Measurements from ENCODE around the gene DHRSX. TPM values are rescaled to one million over a fixed set of nuclear protein-coding genes. Genes with fewer than 3 reads are reported as not detected.

The DHRSX gene
- total and polyA plus RNA-seq, 7 donors: 12.5 to 25.2 (median 16.1) TPM

DNA sequence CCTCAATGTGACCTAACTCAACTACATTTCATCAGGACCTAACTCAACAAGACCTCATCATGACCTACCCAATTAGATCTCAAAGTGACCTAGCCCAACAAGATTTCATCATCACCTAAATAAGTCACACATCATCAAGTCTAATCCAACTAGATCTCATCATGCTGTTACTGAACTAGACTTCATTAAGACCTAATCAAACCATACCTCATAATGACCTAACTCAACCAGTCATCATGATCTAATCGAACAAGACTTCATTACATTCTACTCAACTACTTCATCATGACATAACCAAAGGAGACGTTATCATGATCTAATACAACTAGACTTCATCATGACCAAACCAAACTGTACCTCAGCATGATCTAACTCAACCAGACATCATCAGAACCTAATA is 82.8 kb downstream of the DHRSX start:
- intact Hi-C loops (cut with DNase I): no loop called here
- Histone ChIP-seq H3K9me3 (no peaks in the 10 kb centered on the region), H3K36me3 (peaks cover 0 to 21% (median 0%) of the 10 kb centered on the region in 4 donors), H3K27ac (no peak overlapping the region), H3K4me3 (no peak overlapping the region), H3K4me1 (no peaks in the 10 kb centered on the region), H3K27me3 (no peaks in the 10 kb centered on the region)
- 95 to 96% methylated on average over 2 of the region's 2 CpGs for WGBS, 2 donors
- no peak for DNase-seq
- TF ChIP-seq POLR2AphosphoS5 (IDR thresholded peaks at IDR 0.05): no peak
- TF ChIP-seq, protein P1, sequence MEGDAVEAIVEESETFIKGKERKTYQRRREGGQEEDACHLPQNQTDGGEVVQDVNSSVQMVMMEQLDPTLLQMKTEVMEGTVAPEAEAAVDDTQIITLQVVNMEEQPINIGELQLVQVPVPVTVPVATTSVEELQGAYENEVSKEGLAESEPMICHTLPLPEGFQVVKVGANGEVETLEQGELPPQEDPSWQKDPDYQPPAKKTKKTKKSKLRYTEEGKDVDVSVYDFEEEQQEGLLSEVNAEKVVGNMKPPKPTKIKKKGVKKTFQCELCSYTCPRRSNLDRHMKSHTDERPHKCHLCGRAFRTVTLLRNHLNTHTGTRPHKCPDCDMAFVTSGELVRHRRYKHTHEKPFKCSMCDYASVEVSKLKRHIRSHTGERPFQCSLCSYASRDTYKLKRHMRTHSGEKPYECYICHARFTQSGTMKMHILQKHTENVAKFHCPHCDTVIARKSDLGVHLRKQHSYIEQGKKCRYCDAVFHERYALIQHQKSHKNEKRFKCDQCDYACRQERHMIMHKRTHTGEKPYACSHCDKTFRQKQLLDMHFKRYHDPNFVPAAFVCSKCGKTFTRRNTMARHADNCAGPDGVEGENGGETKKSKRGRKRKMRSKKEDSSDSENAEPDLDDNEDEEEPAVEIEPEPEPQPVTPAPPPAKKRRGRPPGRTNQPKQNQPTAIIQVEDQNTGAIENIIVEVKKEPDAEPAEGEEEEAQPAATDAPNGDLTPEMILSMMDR (IDR thresholded peaks at IDR 0.05): no peak
- TF ChIP-seq POLR2A (IDR thresholded peaks at IDR 0.05): no peak
- TF ChIP-seq EP300 (IDR thresholded peaks at IDR 0.05): no peak

DNA sequence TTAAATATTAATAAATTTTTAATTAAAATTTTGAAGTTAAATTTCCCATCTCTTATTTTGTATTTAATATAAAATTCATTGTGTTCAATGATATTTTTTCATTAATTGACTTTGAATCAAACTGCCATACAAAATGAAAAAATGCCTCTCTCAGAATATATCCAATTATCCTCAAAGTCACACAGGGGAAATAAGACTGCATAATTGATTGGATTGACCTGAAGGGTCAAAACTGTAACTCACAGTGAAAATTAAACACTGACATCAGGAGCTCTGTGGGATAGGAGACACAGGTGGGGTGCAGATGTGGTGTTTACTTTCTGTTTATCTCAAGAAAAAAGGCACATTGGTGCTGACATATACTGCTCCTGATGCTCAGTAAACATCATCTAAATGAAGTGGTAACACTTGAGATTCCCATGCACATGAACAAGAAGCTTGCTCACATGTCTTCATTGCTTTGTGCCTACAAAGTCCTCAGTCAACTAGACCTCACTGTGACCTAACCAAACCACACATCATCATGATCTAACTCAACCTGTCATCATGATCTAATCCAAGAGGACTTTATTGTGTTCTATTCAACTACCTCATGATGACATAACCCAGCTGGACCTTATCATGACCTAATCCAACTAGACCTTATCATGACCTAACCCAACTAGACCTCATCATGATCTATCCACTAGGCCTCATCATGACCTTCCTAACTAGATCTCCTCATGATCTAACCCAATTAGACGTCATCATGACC is 83.7 kb downstream of the DHRSX start:
- TF ChIP-seq POLR2A (IDR thresholded peaks at IDR 0.05) (no peak), EP300 (IDR thresholded peaks at IDR 0.05) (no peak), POLR2AphosphoS5 (IDR thresholded peaks at IDR 0.05) (no peak)
- TF ChIP-seq, protein P1 (IDR thresholded peaks at IDR 0.05): no peak
- 95 to 99% methylated on average over 1 of the region's 1 CpG for WGBS, 2 donors
- no peaks in the 10 kb centered on the region for H3K9me3 ChIP-seq
- H3K4me1 ChIP-seq: no peaks in the 10 kb centered on the region
- no peak overlapping the region for H3K27ac ChIP-seq
- no peak overlapping the region for H3K4me3 ChIP-seq
- peaks cover 0 to 17% (median 0%) of the 10 kb centered on the region in 4 donors for H3K36me3 ChIP-seq
- no peak for DNase-seq
- H3K27me3 ChIP-seq: no peaks in the 10 kb centered on the region
- intact Hi-C loops (cut with DNase I): no loop called here

DNA sequence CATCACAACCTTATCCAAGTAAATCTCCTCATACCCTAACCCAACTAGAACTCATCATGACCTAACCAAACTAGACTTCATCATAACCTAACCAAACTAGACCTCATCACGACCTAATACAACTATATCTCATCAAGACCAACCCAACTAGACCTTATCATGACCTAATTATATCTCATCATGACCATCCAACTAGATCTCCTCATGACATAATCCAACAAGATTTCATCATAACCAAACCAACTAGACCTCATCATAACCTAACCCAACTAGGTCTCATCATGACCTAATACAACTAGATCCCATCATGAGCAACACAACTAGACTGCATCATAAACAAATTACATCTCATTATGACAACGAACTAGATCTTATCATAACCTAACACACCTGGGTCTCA is 86.4 kb downstream of the DHRSX start:
- WGBS, 2 donors: 86 to 92% methylated on average over 2 of the region's 2 CpGs
- TF ChIP-seq, protein P1 (IDR thresholded peaks at IDR 0.05): no peak
- no peak for TF ChIP-seq POLR2A (IDR thresholded peaks at IDR 0.05)
- no peak for TF ChIP-seq POLR2AphosphoS5 (IDR thresholded peaks at IDR 0.05)
- TF ChIP-seq EP300 (IDR thresholded peaks at IDR 0.05): no peak
- intact Hi-C loops (cut with DNase I): no loop called here

DNA sequence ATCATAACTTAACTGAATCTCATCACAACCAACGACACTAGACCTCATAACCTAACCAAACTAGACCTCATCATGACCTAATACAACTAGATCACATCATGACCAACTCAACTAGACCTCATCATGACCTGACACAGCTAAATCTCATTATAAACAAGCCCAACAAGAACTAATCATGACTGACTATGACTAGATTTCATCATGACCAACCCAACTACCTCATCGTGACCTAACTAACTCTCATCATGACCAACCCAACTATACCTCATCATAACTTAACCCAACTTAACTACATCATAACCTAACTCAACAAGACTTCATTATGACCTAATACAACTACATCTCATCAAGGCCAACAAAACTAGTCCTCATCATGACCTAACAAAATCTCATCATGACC is 86.8 kb downstream of the DHRSX start:
- Histone ChIP-seq H3K36me3 (no peaks in the 10 kb centered on the region), H3K4me1 (no peaks in the 10 kb centered on the region), H3K4me3 (no peak overlapping the region), H3K27me3 (no peaks in the 10 kb centered on the region), H3K9me3 (no peaks in the 10 kb centered on the region), H3K27ac (no peak overlapping the region)
- WGBS, 2 donors: 96 to 98% methylated on average over 2 of the region's 2 CpGs
- TF ChIP-seq, protein P1 (IDR thresholded peaks at IDR 0.05): no peak
- TF ChIP-seq POLR2A (IDR thresholded peaks at IDR 0.05): no peak
- no peak for TF ChIP-seq POLR2AphosphoS5 (IDR thresholded peaks at IDR 0.05)
- TF ChIP-seq EP300 (IDR thresholded peaks at IDR 0.05): no peak
- DNase-seq: no peak
- intact Hi-C loops (cut with DNase I): no loop called here

More for the DNA sequence above, 86.4 kb downstream of the DHRSX start:
- no peak overlapping the region for H3K4me3 ChIP-seq
- DNase-seq: no peak
- no peaks in the 10 kb centered on the region for H3K27me3 ChIP-seq
- H3K27ac ChIP-seq: no peak overlapping the region
- no peaks in the 10 kb centered on the region for H3K9me3 ChIP-seq
- no peaks in the 10 kb centered on the region for H3K36me3 ChIP-seq
- H3K4me1 ChIP-seq: no peaks in the 10 kb centered on the region
